GM12878 (cell line): ENCODE data around the gene ZNF48. TPM values are rescaled to one million over a fixed set of nuclear protein-coding genes. Genes with fewer than 3 reads are reported as not detected.
A peak's percentile ranks its signal among the peaks of the same experiment; 100 is the strongest.

Experiments
- ATF2 ChIP-seq: IDR thresholded peaks from 2 replicates; pipeline ENCODE4 v1.6.1; 2012; ENCODE audit warnings: low read length, inconsistent platforms
- ATF3 ChIP-seq: IDR thresholded peaks from 2 replicates; pipeline ENCODE4 v1.6.1; 2011; ENCODE audit warnings: low read depth, mild to moderate bottlenecking, low read length, moderate library complexity, borderline replicate concordance; ENCODE audit errors: extremely low read depth
- BCLAF1 ChIP-seq: fragments of 450-650 bp; IDR thresholded peaks from 2 replicates; pipeline ENCODE4 v1.6.1; 2017; ENCODE audit warnings: antibody characterized with exemption, mild to moderate bottlenecking, moderate library complexity
- CEBPZ ChIP-seq: fragments of 150-350 bp; IDR thresholded peaks from 2 replicates; pipeline ENCODE4 v1.6.1; 2016; ENCODE audit warnings: low read depth, low read length
- E2F8 ChIP-seq: fragments of 450-650 bp; IDR thresholded peaks from 2 replicates; pipeline ENCODE4 v1.6.1; 2018; ENCODE audit warnings: mild to moderate bottlenecking, low read depth, moderate library complexity; ENCODE audit not compliant: partially characterized antibody
- EGR1 ChIP-seq, 2 experiments: IDR thresholded peaks; 1 replicate in 1 of 2; 2 replicates in 1 of 2; pipeline ENCODE4 v1.6.1; 2011 to 2012; ENCODE audit warnings: low read depth in 2 of 2, low read length in 2 of 2, borderline replicate concordance in 1 of 2, mild to moderate bottlenecking in 1 of 2, moderate library complexity in 1 of 2
- HDGF ChIP-seq: fragments of 450-650 bp; IDR thresholded peaks from 2 replicates; pipeline ENCODE4 v1.6.1; 2016; ENCODE audit warnings: antibody characterized with exemption
- KDM1A ChIP-seq: fragments of 200-600 bp; sonication (generic); IDR thresholded peaks from 2 replicates; pipeline ENCODE4 v1.6.1; 2016; ENCODE audit warnings: borderline replicate concordance
- LARP7 ChIP-seq: fragments of 450-650 bp; IDR thresholded peaks from 2 replicates; pipeline ENCODE4 v1.6.1; 2017; ENCODE audit warnings: mild to moderate bottlenecking
- RAD21 ChIP-seq: IDR thresholded peaks from 2 replicates; pipeline ENCODE4 v1.6.1; 2011; ENCODE audit warnings: mild to moderate bottlenecking, low read depth, low read length, moderate library complexity; ENCODE audit not compliant: insufficient read depth
- TBL1XR1 ChIP-seq: IDR thresholded peaks from 2 replicates; pipeline ENCODE4 v1.6.1; 2012; ENCODE audit warnings: low read depth, low read length, improper control_type of control experiment
- USF2 ChIP-seq: IDR thresholded peaks from 2 replicates; pipeline ENCODE4 v1.6.1; 2011; ENCODE audit warnings: low read depth, low read length, improper control_type of control experiment, borderline replicate concordance
- ZNF217 ChIP-seq: fragments of 450-650 bp; IDR thresholded peaks from 2 replicates; pipeline ENCODE4 v1.6.1; 2017; ENCODE audit warnings: antibody characterized with exemption, mild to moderate bottlenecking
- ZNF384 ChIP-seq: IDR thresholded peaks from 2 replicates; pipeline ENCODE4 v1.6.1; 2012; ENCODE audit warnings: low read depth, mild to moderate bottlenecking, low read length, improper control_type of control experiment, borderline replicate concordance
- ZSCAN29 ChIP-seq: fragments of 450-650 bp; IDR thresholded peaks from 2 replicates; pipeline ENCODE4 v1.6.1; 2017; ENCODE audit warnings: mild to moderate bottlenecking, moderate library complexity
- ZZZ3 ChIP-seq: IDR thresholded peaks from 2 replicates; pipeline ENCODE4 v1.6.1; 2011; ENCODE audit warnings: low read depth; ENCODE audit not compliant: control insufficient read depth, insufficient read length
- polyA plus RNA-seq, 11 experiments: library from polyadenylated mRNA; depleted of rRNA in 4 of 11; unstranded in 6 of 11; stranded (reverse) in 5 of 11; fragments of >200 nt; fragmentation: Nextera tagmentation in 4 of 11; fragmentation: Illumina TruSeq in 1 of 11; extraction: Ambion mirVana in 4 of 11; extraction: Trizol in 1 of 11; gene quantifications; 1 replicate in 1 of 11; 2 replicates in 10 of 11; pipeline versions ENCODE4 v1.2.1 to v1.2.3, GENCODE V29; 2011 to 2016; ENCODE audit warnings: inconsistent platforms in 2 of 11, missing spikeins in 2 of 11, low read depth in 1 of 11
- total RNA-seq, 4 experiments: library from RNA; depleted of rRNA in 3 of 4; stranded (reverse); fragments of >200 nt in 3 of 4; fragmentation: Illumina TruSeq in 1 of 4; extraction: Trizol in 1 of 4; gene quantifications; 2 replicates each; pipeline versions ENCODE4 v1.2.1 to v1.2.3, GENCODE V29; 2013 to 2021

ZNF48 gene
- total and polyA plus RNA-seq, 10 of the 15 experiments (the other 5 are each of a cell fraction or from before 2014, with no cell fraction given), result 0.14 to 12.0 (median 4.2) TPM

- TF ChIP-seq E2F8 (no peak), EGR1 (IDR thresholded peaks at IDR 0.05; ENCODE audit: borderline replicate concordance in 1 of 2, low read depth in 2 of 2, low read length in 2 of 2) (peak in 1 of 2 experiments; percentile 95; a peak in 2 of 3 replicates), HDGF (0 out of 2 replicates have a peak, but pooled peaks have one; percentile 12), ATF3 (no peak), ATF2 (no peak), TBL1XR1 (no peak), ZNF217 (peak; percentile 83), RAD21 (no peak), BCLAF1 (0 out of 2 replicates have a peak, but pooled peaks have one; percentile 45), ZNF384 (no peak), LARP7 (peak; percentile 94), CEBPZ (no peak), KDM1A (no peak), ZSCAN29 (no peak), USF2 (no peak), ZZZ3 (no peak)
These were observed at the start of gene ZNF48 (continued) for GRCh38 chr16:30395155-30395991.
